ENCODE data around the gene BTBD19. TPM values are rescaled to one million over a fixed set of nuclear protein-coding genes. Genes with fewer than 3 reads are reported as not detected.

Gene BTBD19
- polyA plus RNA-seq, 3 donors, result 12.7 to 25.7 (median 12.7) TPM

- no peak for DNase-seq (ENCODE audit: extremely low read depth in 1 of 11, low read depth in 9 of 11, low spot score in 4 of 11)
These were observed 34.2 kb downstream of the BTBD19 start for GRCh38 chr1:44842486-44842861.

- peak; percentile 66 to 89 (median 84) for DNase-seq (ENCODE audit: extremely low read depth in 1 of 11, low read depth in 9 of 11, low spot score in 4 of 11)
These were observed 34.7 kb downstream of the BTBD19 start, which contains the start of gene PTCH2 for GRCh38 chr1:44842862-44843655. TSS of gene PTCH2 (minus strand) at chr1:44843253. CDS start at chr1:44842932, 321 bp downstream.

- no peak for DNase-seq (ENCODE audit: extremely low read depth in 1 of 11, low read depth in 9 of 11, low spot score in 4 of 11)
These were observed 38.7 kb downstream of the BTBD19 start for GRCh38 chr1:44846985-44847384.

GRCh38 chr1:44847845-44848244 lies 39.5 kb downstream of the BTBD19 start:
- no peak for DNase-seq (ENCODE audit: extremely low read depth in 1 of 11, low read depth in 9 of 11, low spot score in 4 of 11)

- DNase-seq (ENCODE audit: extremely low read depth in 1 of 11, low read depth in 9 of 11, low spot score in 4 of 11), result no peak
These were observed 40.3 kb downstream of the BTBD19 start for GRCh38 chr1:44848456-44849181.

- no peak for DNase-seq (ENCODE audit: extremely low read depth in 1 of 11, low read depth in 9 of 11, low spot score in 4 of 11)
These were observed 41.3 kb downstream of the BTBD19 start for GRCh38 chr1:44849575-44850132.

GRCh38 chr1:44851308-44851707 lies 43.0 kb downstream of the BTBD19 start:
- DNase-seq (ENCODE audit: extremely low read depth in 1 of 11, low read depth in 9 of 11, low spot score in 4 of 11), result no peak

GRCh38 chr1:44853201-44853600 lies 44.9 kb downstream of the BTBD19 start:
- DNase-seq (ENCODE audit: extremely low read depth in 1 of 11, low read depth in 9 of 11, low spot score in 4 of 11), result no peak

GRCh38 chr1:44854970-44855369 lies 46.6 kb downstream of the BTBD19 start:
- no peak for DNase-seq (ENCODE audit: extremely low read depth in 1 of 11, low read depth in 9 of 11, low spot score in 4 of 11)

- no peak for DNase-seq (ENCODE audit: extremely low read depth in 1 of 11, low read depth in 9 of 11, low spot score in 4 of 11)
These were observed 47.4 kb downstream of the BTBD19 start for GRCh38 chr1:44855742-44856141.

GRCh38 chr1:44857446-44857845 lies 49.1 kb downstream of the BTBD19 start:
- no peak for DNase-seq (ENCODE audit: extremely low read depth in 1 of 11, low read depth in 9 of 11, low spot score in 4 of 11)

GRCh38 chr1:44860331-44860730 lies 52.0 kb downstream of the BTBD19 start:
- DNase-seq (ENCODE audit: extremely low read depth in 1 of 11, low read depth in 9 of 11, low spot score in 4 of 11), result no peak

GRCh38 chr1:44860891-44861425 lies 52.6 kb downstream of the BTBD19 start:
- no peak for DNase-seq (ENCODE audit: extremely low read depth in 1 of 11, low read depth in 9 of 11, low spot score in 4 of 11)

GRCh38 chr1:44862829-44863401 lies 54.6 kb downstream of the BTBD19 start:
- DNase-seq (ENCODE audit: extremely low read depth in 1 of 11, low read depth in 9 of 11, low spot score in 4 of 11), result no peak

Other genes with a start within 250 kb of the BTBD19 start
- gene TMEM53, start 134.0 kb upstream of the BTBD19 start, polyA plus RNA-seq (ENCODE audit: insufficient read length in 3 of 3), result 10 to 100 TPM; 11.0 to 12.8 (median 12.1) TPM
- 1 to 10 TPM; 6.0 to 8.8 (median 6.3) TPM for gene ARMH1, start 133.8 kb upstream of the BTBD19 start, polyA plus RNA-seq (ENCODE audit: insufficient read length in 3 of 3)
- gene RNU5D-1, start 77.4 kb upstream of the BTBD19 start, polyA plus RNA-seq (ENCODE audit: insufficient read length in 3 of 3), result not detected
- 10 to 100 TPM; 22.7 to 32.6 (median 30.8) TPM for gene KIF2C, start 68.7 kb upstream of the BTBD19 start, polyA plus RNA-seq (ENCODE audit: insufficient read length in 3 of 3)
- 1,000 to 10,000 TPM; 2,233 to 2,482 (median 2,364) TPM for gene RPS8, start 33.0 kb upstream of the BTBD19 start, polyA plus RNA-seq (ENCODE audit: insufficient read length in 3 of 3)
- gene BEST4, start 20.4 kb upstream of the BTBD19 start, polyA plus RNA-seq (ENCODE audit: insufficient read length in 3 of 3), result under 1 TPM; 0.37 to 0.67 (median 0.65) TPM
- 1 to 10 TPM; 5.9 to 8.0 (median 7.7) TPM for gene PLK3, start 8.1 kb upstream of the BTBD19 start, polyA plus RNA-seq (ENCODE audit: insufficient read length in 3 of 3)
- under 1 TPM in 2 of 3 donors, not detected in 1; 0.24 to 0.39 TPM for gene DYNLT4, start 1.2 kb upstream of the BTBD19 start, polyA plus RNA-seq (ENCODE audit: insufficient read length in 3 of 3)
- gene PTCH2, start 34.7 kb downstream of the BTBD19 start, polyA plus RNA-seq (ENCODE audit: insufficient read length in 3 of 3), result 1 to 10 TPM; 3.8 to 6.6 (median 5.5) TPM
- gene EIF2B3, start 178.1 kb downstream of the BTBD19 start, polyA plus RNA-seq (ENCODE audit: insufficient read length in 3 of 3), result 10 to 100 TPM; 28.2 to 34.5 (median 34.2) TPM
- 10 to 100 TPM; 32.2 to 35.2 (median 32.3) TPM for gene HECTD3, start 202.8 kb downstream of the BTBD19 start, polyA plus RNA-seq (ENCODE audit: insufficient read length in 3 of 3)
- 100 to 1,000 TPM; 102 to 106 (median 105) TPM for gene UROD, start 203.7 kb downstream of the BTBD19 start, polyA plus RNA-seq (ENCODE audit: insufficient read length in 3 of 3)